HG03354 (cell line): ENCODE data around the gene POLL.
A peak's percentile ranks its signal among the peaks of the same experiment; 100 is the strongest.

Experiments used
- ATAC-seq: cut with Tn5 transposase; IDR thresholded peaks from one replicate; pipeline ENCODE4 v1.9.1; 2021; ENCODE audit warnings: mild to moderate bottlenecking; ENCODE audit not compliant: unreplicated experiment, poor library complexity, severe bottlenecking

Gene POLL

DNA sequence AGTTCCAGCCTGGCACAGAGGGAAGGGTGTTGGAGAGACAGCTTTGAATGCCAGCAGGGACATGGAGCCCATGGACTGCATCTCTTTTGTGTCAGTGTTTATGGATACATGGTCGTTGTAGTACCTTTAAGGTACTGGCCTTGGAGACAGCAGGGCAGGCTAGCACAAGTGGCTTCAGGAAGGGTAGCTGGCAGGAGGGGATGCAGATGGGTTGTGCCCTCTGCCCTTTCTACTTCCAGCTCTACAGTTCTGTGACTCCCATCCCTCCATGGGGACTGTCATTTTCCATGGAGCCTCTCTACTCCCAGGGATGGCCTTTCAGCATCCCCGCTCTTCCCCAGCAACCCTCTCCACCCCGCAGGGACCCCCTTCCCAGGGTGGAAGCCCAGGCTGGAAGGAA is 25.1 kb downstream of the POLL start:
- ATAC-seq = no peak

DNA sequence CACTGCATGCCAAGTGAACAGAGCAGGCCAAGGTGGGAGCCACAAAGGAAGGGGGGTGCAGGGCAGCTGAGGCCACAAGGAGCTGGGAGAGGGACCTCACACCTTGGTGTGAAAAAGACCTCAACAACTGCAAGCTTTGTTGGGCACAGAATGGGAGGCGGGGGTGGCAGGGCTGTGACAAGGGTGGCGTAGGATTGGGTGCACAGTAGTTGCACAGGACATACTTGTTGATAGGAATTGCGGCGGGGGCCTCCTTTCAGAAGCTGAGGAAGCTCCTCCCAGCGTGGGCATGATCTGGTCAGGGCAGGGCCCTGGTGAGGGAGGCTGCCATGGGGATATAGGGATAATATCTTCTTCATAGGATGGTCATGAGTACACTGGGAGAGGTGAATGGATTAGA is 25.8 kb downstream of the POLL start:
- ATAC-seq = no peak

DNA sequence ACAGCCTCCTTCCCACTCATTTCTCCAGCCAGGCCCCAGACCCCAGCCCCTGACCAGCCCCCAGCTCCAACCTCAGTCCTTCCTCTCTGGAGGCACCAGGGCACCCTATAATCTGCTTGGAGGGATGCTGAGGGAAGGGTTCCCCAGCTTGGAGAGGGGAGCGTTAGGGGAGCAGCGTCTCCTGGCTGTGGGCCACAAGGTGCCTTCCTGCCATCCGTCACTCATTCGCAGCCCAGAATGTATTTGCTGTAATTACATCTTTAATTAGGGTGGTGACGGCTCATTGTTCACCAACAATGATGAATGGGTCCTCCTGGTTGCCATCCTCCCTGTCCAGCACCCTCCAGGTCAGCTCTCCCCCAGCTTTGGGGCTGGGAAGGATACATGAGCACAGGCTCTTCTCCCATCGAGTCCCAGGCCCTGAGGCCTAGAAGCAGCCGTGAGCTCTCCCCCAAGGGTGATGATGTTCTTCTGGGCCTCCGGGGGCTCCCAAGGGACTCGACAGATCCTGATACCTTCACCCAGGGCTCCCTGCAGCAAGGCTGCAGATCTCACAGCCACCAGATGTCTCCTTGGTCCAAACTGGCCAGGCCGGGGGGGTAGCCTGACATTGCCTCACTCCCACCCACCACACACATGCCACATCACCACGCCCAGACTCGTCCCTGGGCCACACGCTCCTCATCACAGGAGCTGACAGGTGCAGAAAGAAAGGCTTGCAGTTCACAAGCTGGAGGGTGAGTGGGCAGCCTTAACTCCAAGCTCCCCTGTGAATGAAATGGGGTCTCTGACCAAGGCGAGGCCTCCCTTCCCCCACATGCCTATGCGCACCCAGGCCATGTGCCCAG is 26.8 kb downstream of the POLL start:
- no peak for ATAC-seq

DNA sequence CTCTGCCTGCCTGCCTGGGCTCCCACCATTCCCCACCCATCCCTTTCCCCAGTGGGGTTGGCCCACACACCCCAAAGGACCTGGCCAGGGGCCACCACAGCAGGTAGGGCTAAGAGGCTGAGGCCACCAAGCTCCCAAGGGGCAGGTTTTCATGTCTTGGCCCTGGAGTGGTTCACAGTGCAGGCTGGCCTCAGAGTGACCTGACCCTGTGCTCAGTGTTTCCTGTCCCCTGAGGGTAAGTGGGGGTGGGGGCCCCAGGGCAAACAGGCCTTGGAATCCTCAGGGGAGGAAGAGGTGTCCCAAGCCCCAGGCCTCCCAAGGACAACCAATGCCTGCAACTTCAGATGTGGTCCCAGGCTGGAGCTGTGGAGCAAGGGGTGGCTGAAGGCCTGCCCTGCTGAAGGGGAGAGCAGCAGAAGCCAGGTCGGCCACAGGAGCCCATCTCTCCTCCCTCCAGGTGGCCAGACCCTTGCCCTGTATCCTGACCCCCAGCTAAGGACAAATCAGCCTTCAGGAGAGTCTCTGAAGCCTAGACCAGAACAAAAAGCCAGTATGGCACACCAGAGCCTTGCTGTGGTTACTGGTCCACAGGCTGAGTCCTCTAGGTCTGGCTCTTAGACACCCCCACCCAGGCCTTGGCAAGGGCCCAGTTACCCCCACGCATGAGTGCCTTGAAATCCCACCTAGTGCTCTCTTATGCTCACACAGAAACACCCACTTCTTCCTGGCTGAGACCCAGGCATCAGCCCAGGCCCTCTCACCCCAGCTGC is 27.6 kb downstream of the POLL start:
- no peak for ATAC-seq

DNA sequence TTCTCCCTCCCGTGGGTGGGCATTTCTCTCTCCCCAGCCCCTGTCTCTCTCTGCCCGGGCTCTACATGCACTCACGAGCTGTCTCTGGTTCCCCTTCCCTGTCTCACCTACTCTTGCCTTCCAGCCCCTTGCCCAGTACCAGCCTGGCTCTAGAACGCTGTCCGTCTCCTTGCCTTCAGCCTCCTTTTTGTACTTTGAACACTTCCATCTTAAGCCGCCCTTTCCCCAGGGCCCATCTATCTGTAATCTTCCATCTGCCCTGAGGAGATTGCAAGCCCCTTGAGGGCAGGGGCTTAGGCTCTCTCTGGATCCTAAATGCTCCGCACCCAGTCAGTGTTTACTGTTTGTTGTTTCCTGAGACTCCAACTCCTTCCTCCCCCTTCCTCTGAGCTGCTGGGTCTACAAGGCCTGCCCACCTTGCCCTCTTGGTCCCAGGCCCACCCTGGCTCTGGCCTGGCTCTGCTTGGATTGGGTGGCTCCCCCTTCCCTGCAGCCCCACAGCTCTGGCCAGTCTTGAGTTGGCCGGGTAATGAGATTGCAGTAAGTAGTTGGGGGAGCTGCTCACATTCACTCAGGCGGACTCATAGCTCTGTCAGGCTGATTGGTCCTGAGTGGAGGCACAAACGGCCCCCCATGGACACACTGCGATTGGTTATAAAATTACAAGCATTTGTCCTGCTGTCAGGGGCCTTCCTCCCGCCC is 28.3 kb downstream of the POLL start:
- ATAC-seq = no peak

DNA sequence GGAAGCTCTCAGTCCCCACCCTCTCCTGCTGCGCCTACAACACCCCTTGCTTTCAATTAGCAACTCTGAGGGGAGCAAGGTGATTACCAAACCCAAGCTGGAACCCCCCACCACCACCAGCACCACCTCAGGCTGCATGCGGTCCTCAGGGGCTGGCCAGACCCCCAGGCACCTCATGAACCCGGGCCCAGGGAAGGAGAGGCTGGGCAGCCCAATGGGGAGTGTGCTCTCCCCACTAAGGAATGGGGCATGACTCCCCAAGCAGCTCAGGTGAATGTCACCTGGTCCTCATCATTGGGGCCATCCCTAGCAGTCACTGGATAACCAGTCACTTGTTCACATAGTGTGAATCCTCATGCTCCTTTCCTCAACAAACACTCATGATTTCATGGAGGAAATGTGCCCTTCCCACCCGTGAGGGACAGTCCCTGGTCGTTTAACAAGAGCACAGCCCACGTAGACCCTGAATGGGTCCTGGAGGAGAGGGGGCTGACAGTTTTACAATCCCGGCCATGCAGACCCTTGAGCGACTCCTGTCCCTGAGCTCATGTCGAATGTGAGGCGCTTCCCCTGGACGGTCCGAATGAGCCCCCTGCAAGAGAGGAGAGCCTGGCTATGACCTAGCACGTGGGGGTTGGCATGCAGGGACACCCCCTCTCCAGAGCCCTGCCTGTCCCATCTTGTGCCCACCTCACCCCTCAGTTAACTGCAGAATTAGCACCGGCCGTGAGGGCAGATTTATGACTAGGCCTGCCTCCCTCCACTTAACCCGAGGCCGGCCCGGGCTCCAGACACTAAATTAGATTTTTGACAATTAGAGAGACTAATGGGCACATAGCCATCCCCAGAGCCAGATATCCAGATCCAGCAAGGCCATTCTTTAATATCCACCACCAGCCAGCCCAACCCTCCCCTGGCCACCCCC is 29.1 kb downstream of the POLL start:
- no peak for ATAC-seq

DNA sequence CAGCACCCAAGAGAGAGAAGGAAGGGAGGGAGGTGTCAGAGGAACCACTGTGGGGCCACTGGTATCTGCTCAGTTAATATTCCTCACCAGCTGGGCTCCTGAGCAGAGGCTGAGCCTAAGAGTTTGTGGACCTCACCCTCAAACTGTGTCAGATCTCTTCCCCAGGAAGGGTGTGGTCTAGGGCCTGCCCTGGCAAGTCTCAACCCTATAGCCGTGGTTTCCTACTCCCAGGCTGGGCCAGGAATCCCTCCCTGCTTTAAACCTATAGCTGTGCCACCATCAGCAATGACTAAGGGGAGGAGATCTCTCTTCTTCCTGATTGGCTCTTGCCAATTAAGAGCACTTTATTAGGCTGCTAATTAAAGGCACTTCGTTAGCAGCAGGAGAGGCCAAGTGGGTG is 29.9 kb downstream of the POLL start:
- ATAC-seq = no peak

DNA sequence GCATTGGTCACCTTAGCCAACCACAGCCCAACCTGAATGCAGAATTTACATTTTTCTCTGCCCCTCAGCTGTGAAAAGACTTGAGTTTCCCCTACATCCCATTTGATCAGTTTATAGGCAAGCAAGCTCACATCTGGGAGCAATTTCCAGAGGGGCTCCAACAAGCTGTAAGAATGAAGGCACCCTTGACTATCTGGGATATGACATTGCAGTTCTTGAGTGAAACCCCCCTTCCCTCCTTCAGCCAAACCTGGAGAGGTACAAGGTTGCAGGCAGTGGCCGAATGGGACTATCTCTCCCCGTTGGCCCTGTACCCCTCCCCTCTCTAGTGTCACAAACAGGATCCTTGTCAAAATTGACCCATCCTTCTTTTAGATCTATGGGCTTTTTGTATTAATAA is 30.5 kb downstream of the POLL start:
- no peak for ATAC-seq

DNA sequence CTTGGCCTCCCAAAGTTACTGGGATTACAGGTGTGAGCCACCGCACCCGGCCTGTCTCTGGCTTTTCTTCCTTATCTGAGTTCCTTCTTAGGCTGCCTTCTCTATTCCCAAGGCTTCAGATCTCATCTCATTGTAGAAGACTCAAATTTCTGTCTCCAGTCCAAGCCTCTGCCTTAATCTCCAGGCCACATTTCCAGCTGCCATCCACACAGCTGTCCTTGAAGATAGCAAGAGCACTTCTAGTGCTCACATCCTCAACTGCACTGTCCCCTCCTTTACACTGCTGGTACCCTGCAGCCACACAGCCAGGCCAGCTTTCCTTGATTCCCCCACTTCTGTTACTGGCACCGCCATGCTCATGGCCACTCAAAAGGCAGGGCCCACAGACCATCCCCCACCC is 35.6 kb downstream of the POLL start:
- ATAC-seq = no peak

DNA sequence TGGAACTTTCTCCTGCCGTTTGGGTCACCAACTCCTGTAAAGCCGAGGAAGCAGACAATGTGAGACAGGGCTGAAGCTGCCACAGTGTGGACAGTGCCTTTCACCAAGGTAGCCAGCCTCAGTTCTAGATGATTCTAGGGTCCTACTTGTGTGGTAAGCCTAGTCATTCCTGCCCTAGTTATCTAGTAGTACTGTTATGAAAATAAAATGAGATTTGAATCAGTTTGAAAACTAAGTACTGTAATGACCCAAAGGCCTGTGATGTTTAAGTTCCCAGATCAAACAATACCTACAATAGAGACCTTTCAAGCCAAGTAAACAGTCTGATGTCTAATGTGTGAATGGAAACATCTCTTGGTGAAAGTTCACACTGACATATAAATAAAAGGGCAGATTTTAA is 37.1 kb downstream of the POLL start:
- ATAC-seq = no peak

DNA sequence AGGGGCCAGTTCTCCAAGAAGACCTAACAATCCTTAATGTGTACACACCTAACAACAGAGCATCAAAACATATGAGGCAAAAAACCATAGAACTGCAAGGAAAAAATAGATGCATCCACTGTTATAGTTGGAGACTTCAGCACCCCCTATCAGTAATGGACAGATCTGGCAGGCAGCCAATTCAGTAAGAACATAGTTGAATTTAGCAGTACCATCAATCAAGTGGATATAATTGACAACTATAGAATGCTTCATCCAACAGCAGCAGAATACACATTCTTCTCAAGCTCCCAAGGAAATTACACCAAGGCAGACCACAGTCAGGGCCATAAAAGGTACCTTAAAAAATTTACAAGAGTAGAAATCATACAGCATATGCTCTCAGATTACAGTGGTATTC is 42.2 kb downstream of the POLL start:
- no peak for ATAC-seq

DNA sequence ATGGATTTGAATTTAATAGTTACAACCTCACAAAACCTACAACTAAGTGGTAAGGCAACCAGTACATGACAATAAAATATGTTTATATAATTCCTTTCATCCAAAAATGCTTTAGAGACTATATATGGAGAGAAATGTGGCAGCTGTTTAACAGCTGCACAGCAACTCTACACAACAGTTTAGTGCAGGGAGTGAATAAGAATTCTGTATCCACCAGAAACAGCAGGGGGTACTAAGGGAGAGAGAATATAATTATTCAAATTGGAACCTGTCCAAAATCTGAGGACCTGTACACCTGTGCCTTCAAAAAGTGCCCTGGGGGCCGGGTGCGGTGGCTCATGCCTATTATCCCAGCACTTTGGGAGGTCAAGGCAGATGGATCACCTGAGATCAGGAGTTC is 49.6 kb downstream of the POLL start:
- ATAC-seq = no peak

DNA sequence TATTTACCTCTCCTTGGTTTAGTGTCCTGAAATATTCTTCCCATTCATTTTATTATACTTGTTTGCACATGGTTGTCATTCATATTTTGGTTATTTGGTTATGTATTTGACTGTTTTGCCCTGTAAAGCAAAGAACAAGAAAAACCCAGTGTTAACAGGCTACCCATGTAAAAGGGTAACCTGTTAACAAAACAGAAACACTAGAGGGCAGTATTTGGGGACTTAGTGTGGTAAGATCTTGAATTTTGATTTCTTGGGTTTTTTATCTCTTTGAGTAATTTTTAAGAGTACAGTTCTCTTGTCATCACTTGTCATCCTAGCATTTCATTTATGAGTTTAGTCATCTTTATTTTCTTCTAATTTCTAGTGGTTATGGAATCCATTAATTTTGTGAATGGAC is 51.3 kb downstream of the POLL start:
- no peak for ATAC-seq

DNA sequence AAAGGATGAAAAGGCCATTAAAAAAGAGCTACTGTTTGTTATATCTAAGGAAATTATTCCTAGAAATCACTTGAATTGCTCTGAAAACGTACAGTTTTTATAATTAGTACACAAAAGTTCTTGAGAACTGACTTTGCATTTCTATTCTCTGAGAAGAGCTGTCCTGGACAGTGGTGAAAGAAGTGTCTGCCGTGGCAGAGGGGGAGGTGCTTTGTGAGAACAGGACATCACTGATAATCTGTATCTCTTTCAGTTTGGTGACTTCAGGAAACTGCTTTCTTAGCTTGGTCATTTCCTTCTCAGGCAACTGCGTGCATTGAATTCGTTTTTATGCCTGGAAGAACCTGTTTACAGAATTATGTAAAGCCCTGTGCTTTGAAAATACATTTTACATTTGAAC is 52.1 kb downstream of the POLL start:
- ATAC-seq = peak; percentile 65

DNA sequence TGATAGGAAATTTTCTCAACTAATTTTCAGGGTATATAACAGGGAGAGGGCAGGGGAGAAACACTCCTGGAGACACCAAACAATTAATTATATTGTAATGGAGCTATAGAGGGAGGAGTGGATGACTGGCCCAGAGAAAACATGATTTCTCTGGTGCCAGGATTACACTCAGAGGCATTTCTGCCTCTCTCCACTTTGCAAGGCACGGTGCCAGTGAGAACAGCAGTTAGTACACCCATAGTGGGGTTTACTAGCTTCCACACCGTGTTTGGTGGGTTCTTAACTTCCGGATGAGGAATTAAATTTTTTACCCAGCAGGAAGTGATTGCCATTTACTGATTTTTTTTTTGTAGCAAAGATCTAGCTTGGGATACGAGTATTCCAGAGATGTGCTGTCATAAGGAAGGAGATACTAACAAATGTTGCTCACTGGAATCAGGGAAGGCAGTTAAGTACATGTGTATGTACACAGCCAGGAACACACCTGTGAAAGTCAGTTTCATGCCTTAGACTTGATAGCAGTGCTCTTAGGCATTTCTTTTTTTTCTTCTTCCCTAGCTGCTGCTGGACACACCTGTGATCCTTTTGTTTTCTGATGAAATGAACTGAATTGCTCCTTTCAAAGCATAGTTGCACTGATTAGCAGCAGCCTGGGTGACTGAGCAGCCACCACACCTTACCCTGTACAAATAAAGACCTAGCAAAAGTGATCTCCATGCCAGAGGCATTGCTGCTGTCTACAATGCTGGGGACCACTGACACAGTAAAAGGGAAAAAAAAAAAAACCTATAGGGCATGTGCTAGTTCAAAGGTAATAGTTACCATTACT is 58.1 kb downstream of the POLL start:
- no peak for ATAC-seq

DNA sequence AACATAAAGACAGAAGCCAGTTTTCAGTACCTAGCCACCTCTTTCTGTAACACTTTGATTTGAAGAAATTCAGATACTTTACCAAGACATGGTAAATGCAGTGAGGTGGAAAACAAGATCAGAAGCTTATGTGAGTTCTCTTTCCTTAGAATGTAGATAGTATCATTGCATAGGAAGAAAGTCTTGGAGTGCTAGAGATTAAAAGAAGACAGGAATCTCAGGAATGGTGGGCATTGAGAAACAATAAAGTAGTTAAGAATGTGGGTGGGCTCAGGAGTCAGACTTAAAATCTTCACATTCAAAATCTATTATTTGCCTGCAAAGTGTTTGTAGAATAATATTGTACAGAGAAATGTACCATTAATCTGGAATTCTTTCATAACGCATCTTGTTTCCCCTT is 58.9 kb downstream of the POLL start:
- ATAC-seq = no peak
